Gastroesophageal sphincter (tissue), 4 donors: Measurements from ENCODE around the gene TNNT2. TPM values are rescaled to one million over a fixed set of nuclear protein-coding genes. Genes with fewer than 3 reads are reported as not detected.

ENCODE experiments used
- ATAC-seq: fragments of 150-250 bp; one replicate; pipeline ENCODE4 v1.9.1; 2016; ENCODE audit warnings: mild to moderate bottlenecking, moderate library complexity
- H3K27ac ChIP-seq, 4 donors: fragments of 200-600 bp; sonication (generic) in 3 of 4; 1 replicate in 3 of 4; 2 replicates in 1 of 4; pipeline ENCODE4 v1.5.1; 2016 to 2019
- H3K27me3 ChIP-seq: fragments of 200-600 bp; sonication (generic); one replicate; pipeline ENCODE4 v1.5.1; 2019
- H3K36me3 ChIP-seq, 2 donors: fragments of 200-600 bp; sonication (generic); one replicate each; pipeline ENCODE4 v1.5.1; 2019; ENCODE audit warnings: control low read depth in 1 of 2
- H3K4me1 ChIP-seq, 3 donors: fragments of 200-600 bp; sonication (generic); 1 replicate in 2 of 3; 2 replicates in 1 of 3; pipeline ENCODE4 v1.5.1; 2016 to 2019; ENCODE audit warnings: control low read depth in 2 of 3
- H3K4me3 ChIP-seq, 2 donors: fragments of 200-600 bp; sonication (generic); one replicate each; pipeline ENCODE4 v1.5.1; 2019; ENCODE audit warnings: mild to moderate bottlenecking in 1 of 2, moderate library complexity in 1 of 2
- H3K9me3 ChIP-seq, 3 donors: fragments of 200-600 bp; sonication (generic); one replicate each; pipeline ENCODE4 v1.5.1; 2017 to 2019; ENCODE audit warnings: control low read depth in 2 of 3
- EP300 ChIP-seq: sonication (generic); formaldehyde crosslinking; IDR thresholded peaks from one replicate; pipeline ENCODE4 v1.6.1; 2017; ENCODE audit warnings: antibody characterized with exemption, mild to moderate bottlenecking
- POLR2A ChIP-seq, 2 donors: fragments of 450-650 bp; IDR thresholded peaks; one replicate each; pipeline ENCODE4 v1.6.1; 2017; ENCODE audit warnings: antibody characterized with exemption in 2 of 2, mild to moderate bottlenecking in 2 of 2, moderate library complexity in 1 of 2
- POLR2AphosphoS5 ChIP-seq: sonication (generic); formaldehyde crosslinking; IDR thresholded peaks from one replicate; pipeline ENCODE4 v1.6.1; 2017; ENCODE audit warnings: antibody characterized with exemption
- WGBS, 2 donors: methylation state at CpG; one replicate each; pipeline ENCODE4 v1.1.5; 2018; ENCODE audit warnings: low coverage in 1 of 2; 5-methylcytosine and 5-hydroxymethylcytosine counted together
- total RNA-seq, 4 donors: library from RNA; depleted of rRNA; stranded (reverse); fragments of >200 nt; gene quantifications; one replicate each; pipeline ENCODE4 v1.1.0, GENCODE V29; 2016
- TF ChIP-seq, protein P1 (sequence below), 4 experiments: fragments of 200-600 bp in 2 of 4; fragments of 450-650 bp in 2 of 4; sonication (generic) in 1 of 4; IDR thresholded peaks; one replicate each; pipeline ENCODE4 v1.5.1; 2017 to 2019; ENCODE audit warnings: antibody characterized with exemption in 4 of 4, mild to moderate bottlenecking in 2 of 4, moderate library complexity in 2 of 4

The TNNT2 gene
- total RNA-seq, 4 donors from 2014 or later: 0.47 to 0.94 (median 0.81) TPM; not detected in 1

- no peak overlapping the region for H3K27ac ChIP-seq
- no peaks in the 10 kb centered on the region for H3K4me1 ChIP-seq
- WGBS, 2 donors: 40 to 60% methylated on average over 1 of the region's 6 CpGs
- no peaks in the 10 kb centered on the region for H3K36me3 ChIP-seq
- ATAC-seq: no peak
- H3K27me3 ChIP-seq: peaks cover 25% of the 10 kb centered on the region
- TF ChIP-seq POLR2AphosphoS5: no peak
- TF ChIP-seq, protein P1, sequence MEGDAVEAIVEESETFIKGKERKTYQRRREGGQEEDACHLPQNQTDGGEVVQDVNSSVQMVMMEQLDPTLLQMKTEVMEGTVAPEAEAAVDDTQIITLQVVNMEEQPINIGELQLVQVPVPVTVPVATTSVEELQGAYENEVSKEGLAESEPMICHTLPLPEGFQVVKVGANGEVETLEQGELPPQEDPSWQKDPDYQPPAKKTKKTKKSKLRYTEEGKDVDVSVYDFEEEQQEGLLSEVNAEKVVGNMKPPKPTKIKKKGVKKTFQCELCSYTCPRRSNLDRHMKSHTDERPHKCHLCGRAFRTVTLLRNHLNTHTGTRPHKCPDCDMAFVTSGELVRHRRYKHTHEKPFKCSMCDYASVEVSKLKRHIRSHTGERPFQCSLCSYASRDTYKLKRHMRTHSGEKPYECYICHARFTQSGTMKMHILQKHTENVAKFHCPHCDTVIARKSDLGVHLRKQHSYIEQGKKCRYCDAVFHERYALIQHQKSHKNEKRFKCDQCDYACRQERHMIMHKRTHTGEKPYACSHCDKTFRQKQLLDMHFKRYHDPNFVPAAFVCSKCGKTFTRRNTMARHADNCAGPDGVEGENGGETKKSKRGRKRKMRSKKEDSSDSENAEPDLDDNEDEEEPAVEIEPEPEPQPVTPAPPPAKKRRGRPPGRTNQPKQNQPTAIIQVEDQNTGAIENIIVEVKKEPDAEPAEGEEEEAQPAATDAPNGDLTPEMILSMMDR (IDR thresholded peaks at IDR 0.05): peak in 1 of 4 experiments; percentile 46
- no peaks in the 10 kb centered on the region for H3K9me3 ChIP-seq
- H3K4me3 ChIP-seq: no peak overlapping the region
Measured at GRCh38 chr1:201348211-201348566, 29.3 kb downstream of the TNNT2 start.

GRCh38 chr1:201347498-201348210 is 29.8 kb downstream of the TNNT2 start:
- Histone ChIP-seq H3K36me3 (no peaks in the 10 kb centered on the region), H3K4me1 (no peaks in the 10 kb centered on the region), H3K27me3 (peaks cover 28% of the 10 kb centered on the region), H3K9me3 (peaks cover 0 to under 1% (median 0%) of the 10 kb centered on the region in 3 donors), H3K27ac (no peak overlapping the region), H3K4me3 (no peak overlapping the region)
- 25 to 70% methylated on average over 2 to 6 of the region's 7 CpGs for WGBS, 2 donors
- TF ChIP-seq POLR2A (IDR thresholded peaks at IDR 0.05) (no peak), POLR2AphosphoS5 (no peak), EP300 (no peak)
- TF ChIP-seq, protein P1 (IDR thresholded peaks at IDR 0.05): no peak
- ATAC-seq: no peak

- Histone ChIP-seq H3K27me3 (peaks cover 28% of the 10 kb centered on the region), H3K27ac (no peak overlapping the region), H3K4me3 (no peak overlapping the region), H3K9me3 (peaks cover 0 to 7% (median 0%) of the 10 kb centered on the region in 3 donors), H3K4me1 (no peaks in the 10 kb centered on the region), H3K36me3 (no peaks in the 10 kb centered on the region)
- ATAC-seq: no peak
- TF ChIP-seq EP300: no peak
- TF ChIP-seq POLR2A (IDR thresholded peaks at IDR 0.05): no peak
- no peak for TF ChIP-seq POLR2AphosphoS5
- TF ChIP-seq, protein P1 (IDR thresholded peaks at IDR 0.05): no peak
- WGBS, 2 donors: 6 to 7% methylated on average over 2 of the region's 2 CpGs
Measured at GRCh38 chr1:201346987-201347386, 30.5 kb downstream of the TNNT2 start.

GRCh38 chr1:201346337-201346939 is 31.0 kb downstream of the TNNT2 start:
- Histone ChIP-seq H3K4me1 (no peaks in the 10 kb centered on the region), H3K27ac (no peak overlapping the region), H3K4me3 (no peak overlapping the region), H3K9me3 (peaks cover 0 to 13% (median 0%) of the 10 kb centered on the region in 3 donors), H3K27me3 (peaks cover 28% of the 10 kb centered on the region), H3K36me3 (no peaks in the 10 kb centered on the region)
- no peak for TF ChIP-seq EP300
- TF ChIP-seq, protein P1 (IDR thresholded peaks at IDR 0.05): peak in 2 of 4 experiments; percentile 11 to 45
- no peak for TF ChIP-seq POLR2A (IDR thresholded peaks at IDR 0.05)
- WGBS, 2 donors: 17 to 40% methylated on average over 1 to 2 of the region's 5 CpGs
- peak; percentile 22 for ATAC-seq

DNA sequence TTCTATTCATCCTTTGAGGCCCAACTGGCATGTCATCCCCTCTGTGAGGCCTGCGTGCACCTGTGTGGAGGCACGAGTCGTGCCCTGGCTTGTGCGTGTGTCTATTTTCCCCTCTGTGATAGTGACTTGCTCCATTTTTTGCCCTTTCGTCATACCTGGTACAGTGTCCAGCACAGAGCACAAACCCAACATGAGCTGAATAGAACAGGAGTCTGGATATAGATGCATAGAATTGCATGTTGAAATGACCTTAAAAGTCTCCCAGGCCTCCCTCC is 32.5 kb downstream of the TNNT2 start:
- WGBS, 2 donors: 82 to 97% methylated on average over 3 to 5 of the region's 5 CpGs
- TF ChIP-seq POLR2A (IDR thresholded peaks at IDR 0.05) (no peak), POLR2AphosphoS5 (no peak), EP300 (no peak)
- TF ChIP-seq, protein P1 (IDR thresholded peaks at IDR 0.05): no peak
- H3K9me3 ChIP-seq: peaks cover 0 to 17% (median 0%) of the 10 kb centered on the region in 3 donors

More for the DNA sequence above, 32.5 kb downstream of the TNNT2 start:
- Histone ChIP-seq H3K27ac (no peak overlapping the region), H3K27me3 (peaks cover 28% of the 10 kb centered on the region), H3K4me3 (no peak overlapping the region), H3K4me1 (no peaks in the 10 kb centered on the region), H3K36me3 (no peaks in the 10 kb centered on the region)
- no peak for ATAC-seq
